Natural killer cell (primary cell): ENCODE measurements around the gene UNC79. TPM values are rescaled to one million over a fixed set of nuclear protein-coding genes. Genes with fewer than 3 reads are reported as not detected.

Experiments
- ATAC-seq, 3 donors: fragments of 150-1000 bp in 2 of 3; fragments of 200-7000 bp in 1 of 3; cut with Tn5 transposase; 1 replicate in 1 of 3; 2 replicates in 2 of 3; pipeline ENCODE4 v1.10.0; 2021; ENCODE audit warnings: mild to moderate bottlenecking in 2 of 3, moderate library complexity in 2 of 3
- DNase-seq, 2 donors: peaks; one replicate each; pipeline versions ENCODE4 v3.0.0 to v3.0.0-alpha.2; 2013 to 2021; ENCODE audit warnings: mixed read lengths in 1 of 2
- H3K27ac ChIP-seq: one replicate; pipeline ENCODE4 v1.5.1; 2013; ENCODE audit warnings: mild to moderate bottlenecking, low read length
- H3K27me3 ChIP-seq: one replicate; pipeline ENCODE4 v1.6.1; 2013; ENCODE audit warnings: low read length; ENCODE audit not compliant: control insufficient read depth, insufficient read depth
- H3K36me3 ChIP-seq: one replicate; pipeline ENCODE4 v1.6.1; 2013; ENCODE audit warnings: low read length; ENCODE audit not compliant: control insufficient read depth, insufficient read depth
- H3K4me1 ChIP-seq: one replicate; pipeline ENCODE4 v1.6.1; 2013; ENCODE audit warnings: low read length; ENCODE audit not compliant: control insufficient read depth, insufficient read depth
- H3K4me3 ChIP-seq: one replicate; pipeline ENCODE4 v1.5.1; 2013; ENCODE audit warnings: low read length
- H3K9me3 ChIP-seq: one replicate; pipeline ENCODE4 v1.6.1; 2013; ENCODE audit warnings: low read length; ENCODE audit not compliant: control insufficient read depth, insufficient read depth
- H3K27ac Mint-ChIP-seq, 2 donors: one replicate each; pipeline ENCODE4 v1.8.0; 2022; ENCODE audit warnings: mild to moderate bottlenecking in 2 of 2, mixed read lengths in 2 of 2, moderate library complexity in 1 of 2
- H3K27me3 Mint-ChIP-seq, 2 donors: one replicate each; pipeline ENCODE4 v1.8.0; 2022; ENCODE audit warnings: low read depth in 2 of 2, mixed read lengths in 2 of 2
- H3K36me3 Mint-ChIP-seq: one replicate; pipeline ENCODE4 v1.8.0; 2022; ENCODE audit warnings: mixed read lengths
- H3K4me1 Mint-ChIP-seq, 2 donors: one replicate each; pipeline ENCODE4 v1.8.0; 2022; ENCODE audit warnings: mixed read lengths in 2 of 2
- H3K4me3 Mint-ChIP-seq: one replicate; pipeline ENCODE4 v1.8.0; 2022; ENCODE audit warnings: mild to moderate bottlenecking, moderate library complexity, mixed read lengths
- H3K9me3 Mint-ChIP-seq, 2 donors: one replicate each; pipeline ENCODE4 v1.8.0; 2022; ENCODE audit warnings: mixed read lengths in 2 of 2
- CTCF ChIP-seq: fragments of 200-600 bp; IDR thresholded peaks from one replicate; pipeline ENCODE4 v1.8.0; 2022; ENCODE audit warnings: antibody characterized with exemption
- WGBS: methylation state at CpG from one replicate; pipeline ENCODE4 v1.1.7; 2013; ENCODE audit warnings: missing lambda C conversion rate; ENCODE audit not compliant: insufficient coverage; 5-methylcytosine and 5-hydroxymethylcytosine counted together
- intact Hi-C: fragments of 100-400 bp; cut with micrococcal nuclease; formaldehyde crosslinking; loops from one replicate; pipeline ENCODE4 v1.14.2; 2022
- total RNA-seq, 4 donors: library from RNA; stranded (reverse); fragments of 120-200 nt in 1 of 4; gene quantifications; one replicate each; pipeline versions ENCODE4 v1.2.3 to v1.2.4, GENCODE V29; 2013 to 2022

The UNC79 gene
- total RNA-seq, 3 donors from 2014 or later (not counting 1 experiment from before 2014, with no cell fraction given), result 0.05 TPM; not detected in 1

DNA sequence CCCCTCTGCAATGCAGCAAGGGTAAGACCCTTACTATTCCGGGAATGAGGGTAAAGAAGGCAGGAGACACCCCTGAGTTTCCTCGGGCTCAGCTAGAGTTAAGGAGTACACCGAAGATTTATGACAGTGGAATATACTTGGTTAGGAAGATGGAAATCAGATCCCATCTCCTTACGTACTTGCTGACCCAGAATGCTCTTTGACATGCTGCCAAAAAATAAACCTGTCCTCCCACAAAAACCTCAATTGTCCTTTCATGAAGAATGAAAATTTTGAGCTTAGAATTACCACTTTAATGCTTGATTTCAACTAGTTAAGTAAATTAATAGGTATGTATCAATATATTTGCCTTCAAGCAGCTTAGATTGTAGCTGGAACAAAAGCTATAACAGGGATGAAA lies 258.1 kb downstream of the UNC79 start:
- ATAC-seq (no peak), DNase-seq (no peak)
- 74% methylated on average over 2 of the region's 4 CpGs for WGBS
- no peaks in the 10 kb centered on the region for H3K36me3 ChIP-seq
- no peaks in the 10 kb centered on the region for H3K9me3 ChIP-seq
- H3K27me3 ChIP-seq, result no peaks in the 10 kb centered on the region
- no peaks in the 10 kb centered on the region for H3K9me3 Mint-ChIP-seq
- H3K27me3 Mint-ChIP-seq, result peaks cover 25 to 49% of the 10 kb centered on the region in 2 donors
- no peak overlapping the region for H3K4me3 ChIP-seq
- no peaks in the 10 kb centered on the region for H3K4me1 ChIP-seq
- H3K4me3 Mint-ChIP-seq, result no peak overlapping the region
- TF ChIP-seq CTCF, result no peak
- no peak overlapping the region for H3K27ac Mint-ChIP-seq
- no peak overlapping the region for H3K27ac ChIP-seq
- no peaks in the 10 kb centered on the region for H3K4me1 Mint-ChIP-seq
- H3K36me3 Mint-ChIP-seq, result no peaks in the 10 kb centered on the region
- intact Hi-C loops, result no loop called here

- H3K27me3 ChIP-seq, result peaks cover 2% of the 10 kb centered on the region
- Mint-ChIP-seq H3K4me3 (no peak overlapping the region), H3K9me3 (no peaks in the 10 kb centered on the region), H3K27me3 (peaks cover 27 to 44% of the 10 kb centered on the region in 2 donors), H3K4me1 (no peaks in the 10 kb centered on the region), H3K36me3 (no peaks in the 10 kb centered on the region), H3K27ac (no peak overlapping the region)
- no peaks in the 10 kb centered on the region for H3K4me1 ChIP-seq
- H3K4me3 ChIP-seq, result no peak overlapping the region
- TF ChIP-seq CTCF, result no peak
- no peak overlapping the region for H3K27ac ChIP-seq
- no peaks in the 10 kb centered on the region for H3K9me3 ChIP-seq
- intact Hi-C loops, result no loop called here
- 71% methylated on average over 3 of the region's 6 CpGs for WGBS
- no peak for ATAC-seq
- H3K36me3 ChIP-seq, result no peaks in the 10 kb centered on the region
- DNase-seq, result no peak
Measured at GRCh38 chr14:93690146-93690545, 259.4 kb downstream of the UNC79 start.

- Histone ChIP-seq H3K4me3 (no peak overlapping the region), H3K4me1 (no peaks in the 10 kb centered on the region), H3K27ac (no peak overlapping the region), H3K36me3 (no peaks in the 10 kb centered on the region), H3K9me3 (no peaks in the 10 kb centered on the region), H3K27me3 (peaks cover 2% of the 10 kb centered on the region)
- intact Hi-C loops, result no loop called here
- Mint-ChIP-seq H3K27me3 (peaks cover 31 to 34% of the 10 kb centered on the region in 2 donors), H3K4me3 (no peak overlapping the region), H3K9me3 (no peaks in the 10 kb centered on the region), H3K27ac (no peak overlapping the region), H3K4me1 (no peaks in the 10 kb centered on the region), H3K36me3 (no peaks in the 10 kb centered on the region)
- WGBS, result 89% methylated on average over 16 of the region's 16 CpGs
- TF ChIP-seq CTCF, result no peak
- ATAC-seq (no peak), DNase-seq (no peak)
Measured at GRCh38 chr14:93691042-93691780, 260.5 kb downstream of the UNC79 start.

GRCh38 chr14:93693914-93694313 lies 263.2 kb downstream of the UNC79 start:
- Histone ChIP-seq H3K9me3 (no peaks in the 10 kb centered on the region), H3K36me3 (no peaks in the 10 kb centered on the region), H3K27me3 (peaks cover 2% of the 10 kb centered on the region), H3K4me3 (no peak overlapping the region), H3K4me1 (no peaks in the 10 kb centered on the region), H3K27ac (no peak overlapping the region)
- DNase-seq (no peak), ATAC-seq (no peak)
- Mint-ChIP-seq H3K36me3 (no peaks in the 10 kb centered on the region), H3K4me1 (no peaks in the 10 kb centered on the region), H3K27me3 (peaks cover 11 to 15% of the 10 kb centered on the region in 2 donors), H3K27ac (no peak overlapping the region), H3K9me3 (peaks cover under 1 to 2% of the 10 kb centered on the region in 2 donors), H3K4me3 (no peak overlapping the region)
- WGBS, result 67% methylated on average over 4 of the region's 6 CpGs
- intact Hi-C loops, result no loop called here
- TF ChIP-seq CTCF, result no peak
